DMS79 (cell line): ENCODE measurements around the gene ART3.

ENCODE experiments used
- DNase-seq: peaks from one replicate; lab custom pipeline; 2025; lab: John Stamatoyannopoulos, UW

ART3 gene

GRCh38 chr4:76148142-76148865, 73.8 kb downstream of the ART3 start, which contains the start of gene NUP54:
NUP54 (minus strand) TSS chr4:76148397; CDS start chr4:76148374, 23 bp downstream.
- peak; percentile 83 for DNase-seq

- no peak for DNase-seq
Observed at GRCh38 chr4:76153356-76153755, 78.8 kb downstream of the ART3 start.

GRCh38 chr4:76155979-76156378, 81.5 kb downstream of the ART3 start:
- no peak for DNase-seq

- peak; percentile 9 for DNase-seq
Observed at GRCh38 chr4:76156635-76157034, 82.1 kb downstream of the ART3 start.

- no peak for DNase-seq
Observed at GRCh38 chr4:76160355-76160754, 85.8 kb downstream of the ART3 start.
